Stimulated activated CD8-positive, alpha-beta memory T cell treated with anti-CD3 and anti-CD28 coated beads, Interleukin-15, amount 100 ng/mL, for 24 hours (primary cell): ENCODE results near the gene TAF9B.
A peak's percentile ranks its signal among the peaks of the same experiment; 100 is the strongest.
"Not testable (repeated sequence)": the region's sequence is repeated elsewhere in the genome, so short reads cannot be mapped to it uniquely, and the experiment has no call there.

ENCODE experiments used
- DNase-seq: peaks from one replicate; pipeline ENCODE4 v3.0.0-alpha.2; 2020; ENCODE audit warnings: low read depth

Gene TAF9B, protein sequence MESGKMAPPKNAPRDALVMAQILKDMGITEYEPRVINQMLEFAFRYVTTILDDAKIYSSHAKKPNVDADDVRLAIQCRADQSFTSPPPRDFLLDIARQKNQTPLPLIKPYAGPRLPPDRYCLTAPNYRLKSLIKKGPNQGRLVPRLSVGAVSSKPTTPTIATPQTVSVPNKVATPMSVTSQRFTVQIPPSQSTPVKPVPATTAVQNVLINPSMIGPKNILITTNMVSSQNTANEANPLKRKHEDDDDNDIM

DNA sequence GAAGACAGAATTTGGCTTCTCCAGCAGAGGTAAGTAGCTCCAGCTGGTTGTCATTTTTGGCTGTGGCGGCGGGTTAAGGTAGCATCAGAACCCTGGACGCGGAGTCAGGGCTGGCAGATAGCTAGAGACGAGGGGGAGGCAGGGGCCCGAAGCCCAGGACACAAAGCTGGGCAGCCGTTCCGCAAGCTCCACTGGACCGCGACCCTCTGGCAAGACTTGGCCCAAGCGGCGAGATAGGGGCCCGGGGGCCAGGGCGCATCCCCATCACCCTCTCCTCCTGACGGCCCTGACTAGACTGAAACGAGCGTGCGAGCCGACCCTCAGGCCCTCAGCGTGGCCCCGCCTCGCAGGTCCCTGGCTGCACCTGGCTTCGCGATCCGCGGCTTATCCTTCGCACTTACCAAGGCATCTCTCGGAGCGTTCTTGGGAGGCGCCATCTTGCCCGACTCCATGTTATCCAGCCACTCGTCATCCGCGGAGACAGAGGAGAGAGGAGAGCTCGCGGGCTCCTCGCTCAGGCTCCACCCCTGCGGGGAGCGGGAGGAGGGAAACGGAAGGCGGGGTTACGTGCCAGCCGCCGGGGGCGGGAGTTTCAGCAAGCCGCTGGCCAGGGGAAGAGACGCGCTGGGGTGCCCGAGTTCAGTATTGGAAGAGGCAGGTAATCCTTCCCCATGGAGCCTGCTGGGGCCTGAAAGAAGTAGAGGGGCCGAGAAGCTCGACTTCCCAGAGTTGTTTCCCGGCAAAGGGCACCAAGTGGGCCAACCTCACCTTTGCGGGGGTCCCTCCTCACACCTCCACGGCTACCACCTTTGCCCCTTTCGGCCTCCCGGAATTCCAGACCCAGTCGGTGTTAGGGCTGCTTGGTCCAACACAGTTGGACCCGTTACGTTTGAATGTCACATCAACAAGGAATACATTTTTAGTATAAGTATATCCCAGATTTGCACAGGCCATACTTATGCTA, at the start of gene TAF9B:
Gene TAF9B (minus strand): TSS at position 491 of the 964 bp plus-strand sequence. CDS start 39 bp downstream, at position 452.
- peak; percentile 36 for DNase-seq

DNA sequence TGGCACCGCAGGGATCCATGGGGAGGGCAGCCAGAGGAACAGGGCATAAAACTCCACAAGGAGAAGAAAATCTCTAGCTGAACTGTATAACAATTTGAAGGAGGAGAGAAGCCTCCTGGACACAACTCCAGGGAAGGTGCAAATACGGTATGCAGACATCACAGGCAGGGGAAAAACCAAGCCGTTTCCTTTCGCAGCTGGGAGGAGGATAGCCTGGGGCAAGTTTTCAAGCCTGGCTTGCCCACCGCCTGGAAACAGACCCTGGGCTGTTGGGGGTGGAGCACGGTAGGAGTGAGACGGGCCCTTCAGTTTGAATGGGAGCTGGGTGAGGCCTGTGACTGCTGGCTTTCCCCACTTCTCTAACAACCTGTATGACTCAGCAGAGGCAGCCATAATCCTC, 43.4 kb upstream of the TAF9B start:
- DNase-seq = no peak

DNA sequence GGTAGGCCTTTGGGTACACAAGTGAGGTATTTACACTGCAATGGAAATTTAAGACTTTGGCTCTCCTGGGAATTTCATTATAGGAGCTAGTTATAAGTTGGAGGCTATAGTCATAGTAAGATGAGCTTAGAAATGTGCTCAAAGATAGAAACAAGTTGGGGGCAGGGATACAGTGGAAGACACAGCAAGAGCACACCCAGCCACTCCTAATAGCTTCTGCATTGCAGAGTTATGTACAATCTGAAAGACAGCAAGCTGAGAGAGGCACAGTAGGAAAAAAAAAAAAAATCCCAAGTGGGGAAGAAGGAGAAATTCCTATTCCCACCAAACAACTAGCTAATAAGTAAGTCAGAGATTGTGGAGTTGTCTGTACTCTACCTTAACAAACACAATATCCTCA, 41.9 kb upstream of the TAF9B start:
- DNase-seq = no peak

DNA sequence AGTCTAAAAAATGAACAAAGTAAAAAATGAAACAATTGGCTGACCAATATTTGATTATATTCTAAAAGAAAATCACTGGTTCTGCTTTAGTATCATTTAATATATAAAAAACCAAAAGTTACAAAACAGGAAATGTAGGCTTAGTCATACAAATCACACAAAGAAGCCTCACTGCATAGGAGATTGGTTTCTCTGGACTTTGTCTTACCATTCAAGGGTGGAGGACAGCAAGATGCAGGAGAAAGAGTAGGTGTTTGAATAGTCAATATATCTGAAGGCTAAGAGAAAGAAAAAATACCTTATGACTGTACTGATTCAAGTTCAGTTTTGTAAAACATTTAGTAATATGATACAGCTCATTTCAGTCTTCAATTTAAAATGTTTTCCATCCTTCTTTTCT, 28.6 kb upstream of the TAF9B start:
- DNase-seq = no peak

DNA sequence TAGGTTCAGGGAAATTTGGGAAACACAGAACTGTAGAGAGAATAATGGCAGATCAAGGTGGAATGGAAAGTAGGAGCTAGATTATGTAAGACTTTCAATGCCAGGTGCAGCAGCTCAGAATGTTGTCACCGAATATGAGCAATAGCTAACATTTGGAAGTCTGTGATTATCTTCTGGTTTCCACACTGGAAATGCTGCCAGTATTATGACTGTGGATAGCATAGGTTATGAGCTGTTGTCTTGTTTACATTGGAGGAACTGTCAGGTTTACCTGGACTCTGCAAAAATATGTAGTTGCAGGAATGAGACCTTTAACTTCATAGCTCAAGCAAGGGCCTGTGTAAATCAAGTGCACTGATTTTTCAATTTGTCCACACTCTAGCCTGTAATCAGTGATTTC, 26.0 kb upstream of the TAF9B start:
- DNase-seq = no peak

DNA sequence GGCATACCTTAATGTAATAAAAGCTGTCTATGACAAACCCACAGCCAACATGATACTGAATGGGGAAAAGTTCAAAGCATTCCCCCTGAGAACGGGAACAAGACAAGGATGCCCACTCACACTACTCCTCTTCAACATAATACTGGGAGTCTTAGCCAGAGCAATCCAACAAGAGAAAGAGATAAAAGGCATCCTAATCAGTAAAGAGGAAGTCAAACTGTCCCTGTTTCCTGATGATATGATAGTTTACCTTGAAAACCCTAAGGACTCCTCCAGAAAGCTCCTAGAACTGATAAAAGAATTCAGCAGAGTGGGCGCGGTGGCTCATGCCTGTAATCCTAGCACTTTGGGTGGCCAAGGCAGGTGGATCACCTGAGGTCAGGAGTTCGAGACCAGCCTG, 23.7 kb upstream of the TAF9B start:
- DNase-seq = not testable (repeated sequence)

DNA sequence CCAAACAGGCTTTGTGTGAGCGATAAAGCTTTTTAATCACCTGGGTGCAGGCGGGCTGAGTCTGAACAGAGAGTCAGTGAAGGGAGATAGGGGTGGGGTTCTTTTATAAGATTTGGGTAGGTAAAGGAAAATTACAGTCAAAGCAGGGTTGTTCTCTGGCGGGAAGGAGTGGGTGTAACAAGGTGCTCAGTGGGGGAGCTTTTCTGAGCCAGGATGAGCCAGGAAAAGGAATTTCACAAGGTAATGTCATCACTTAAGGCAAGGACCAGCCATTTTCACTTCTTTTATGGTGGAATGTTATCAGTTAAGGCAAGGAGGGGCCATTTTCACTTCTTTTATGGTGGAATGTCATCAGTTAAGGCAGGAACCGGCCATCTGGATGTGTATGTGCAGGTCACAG, 21.3 kb upstream of the TAF9B start:
- not testable (repeated sequence) for DNase-seq

DNA sequence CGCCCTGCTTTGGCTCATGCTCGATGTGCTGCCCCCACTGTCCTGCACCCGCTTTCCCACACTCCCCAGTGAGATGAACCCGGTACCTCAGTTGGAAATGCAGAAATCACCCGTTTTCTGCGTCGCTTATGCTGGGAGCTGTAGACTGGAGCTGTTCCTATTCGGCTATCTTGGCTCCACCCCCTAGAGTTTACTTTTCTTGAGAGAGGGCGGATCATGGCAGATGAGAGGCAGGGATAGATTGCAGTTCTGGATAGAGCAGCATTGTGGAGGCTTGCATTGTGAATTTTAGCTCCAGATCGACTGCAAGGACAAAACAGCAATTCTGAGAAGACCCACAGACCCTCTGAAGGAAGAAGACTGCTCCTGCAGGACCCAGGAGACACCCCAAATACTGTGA, 18.4 kb upstream of the TAF9B start:
- not testable (repeated sequence) for DNase-seq

DNA sequence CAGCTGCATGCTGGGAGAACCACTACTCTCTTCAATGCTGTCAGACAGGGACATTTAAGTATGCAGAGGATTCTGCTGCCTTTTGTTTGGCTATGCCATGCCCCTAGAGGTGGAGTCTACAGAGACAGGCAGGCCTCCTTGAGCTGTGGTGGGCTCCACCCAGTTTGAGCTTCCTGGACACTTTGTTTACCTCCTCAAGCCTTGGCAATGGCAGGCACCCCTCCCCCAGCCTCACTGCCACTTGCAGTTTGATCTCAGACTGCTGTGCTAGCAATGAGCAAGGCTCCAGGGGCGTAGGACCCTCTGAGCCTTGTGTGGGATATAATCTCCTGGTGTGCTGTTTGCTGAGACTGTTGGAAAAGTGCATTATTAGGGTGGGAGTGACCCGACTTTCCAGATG, 17.9 kb upstream of the TAF9B start:
- DNase-seq = not testable (repeated sequence)

DNA sequence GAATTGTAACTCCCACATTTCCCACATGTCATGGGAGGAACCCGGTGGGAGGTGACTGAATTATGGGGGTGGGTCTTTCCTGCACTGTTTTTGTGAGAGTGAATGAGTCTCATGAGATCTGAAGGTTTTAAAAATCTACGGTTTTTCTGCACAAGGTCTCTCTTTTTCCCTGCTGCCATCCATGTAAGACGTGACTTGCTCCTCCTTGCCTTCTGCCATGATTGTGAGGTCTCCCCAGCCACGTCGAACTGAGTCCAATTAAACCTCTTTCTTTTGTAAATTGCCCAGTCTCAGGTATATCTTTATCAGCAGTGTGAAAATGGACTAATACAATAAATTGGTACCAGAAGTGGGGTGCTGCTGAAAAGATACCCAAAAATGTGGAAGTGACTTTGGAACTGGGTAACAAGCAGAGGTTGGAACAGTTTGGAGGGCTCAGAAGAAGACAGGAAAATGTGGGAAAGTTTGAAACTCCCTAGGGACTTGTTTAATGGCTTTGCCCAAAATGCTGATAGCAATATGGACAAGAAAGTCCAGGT, 7.6 kb upstream of the TAF9B start:
- not testable (repeated sequence) for DNase-seq

DNA sequence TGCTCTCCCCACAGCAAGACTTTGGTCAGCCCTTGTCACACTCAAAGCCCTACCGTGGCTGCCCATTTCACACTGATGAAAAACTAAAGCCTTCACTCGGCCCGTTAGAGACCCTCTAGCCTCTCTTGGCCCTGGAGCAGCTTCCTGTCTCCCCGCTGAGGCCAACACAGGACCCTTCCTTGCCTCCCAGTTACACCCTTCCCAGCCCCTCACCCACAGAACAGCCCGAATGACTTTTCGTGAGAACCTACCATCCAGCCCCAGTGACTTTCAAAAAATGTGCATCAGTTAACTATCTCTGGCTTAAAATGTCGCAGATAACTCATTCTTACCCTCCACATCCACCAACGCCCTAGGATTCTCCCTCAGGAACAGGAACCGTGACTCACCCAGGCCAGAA, 756 bp upstream of the TAF9B start:
- no peak for DNase-seq

DNA sequence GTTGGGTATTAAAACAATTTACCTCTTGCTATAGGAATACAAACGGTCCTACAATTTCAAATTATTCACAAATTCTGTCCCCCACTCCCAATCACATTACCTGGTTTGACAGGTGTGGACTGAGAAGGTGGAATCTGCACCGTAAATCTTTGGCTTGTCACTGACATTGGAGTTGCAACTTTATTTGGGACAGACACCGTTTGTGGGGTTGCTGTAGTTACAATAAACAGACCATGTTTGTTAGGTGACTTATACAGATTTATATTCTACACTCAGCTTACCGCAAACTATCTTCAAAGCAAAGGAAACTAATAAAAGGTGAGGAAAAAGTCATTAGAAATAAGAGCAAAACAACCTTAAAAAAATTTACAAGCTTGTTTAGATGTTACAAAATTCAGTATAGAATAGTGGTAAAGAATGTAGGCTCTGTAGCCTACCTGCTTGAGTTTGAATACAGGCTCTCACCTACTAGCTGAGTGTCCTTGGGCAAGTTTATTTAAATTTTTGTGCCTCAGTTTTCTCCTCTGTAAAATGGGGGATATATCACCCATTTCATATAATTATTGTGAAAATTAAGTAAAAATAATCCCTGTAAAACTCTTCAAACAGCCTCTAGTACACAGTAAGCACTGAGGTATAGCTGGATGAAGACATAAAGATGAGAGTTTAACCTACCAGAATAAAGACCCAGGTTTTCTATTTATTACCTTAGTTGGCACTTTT, 6.1 kb downstream of the TAF9B start:
- DNase-seq = no peak

DNA sequence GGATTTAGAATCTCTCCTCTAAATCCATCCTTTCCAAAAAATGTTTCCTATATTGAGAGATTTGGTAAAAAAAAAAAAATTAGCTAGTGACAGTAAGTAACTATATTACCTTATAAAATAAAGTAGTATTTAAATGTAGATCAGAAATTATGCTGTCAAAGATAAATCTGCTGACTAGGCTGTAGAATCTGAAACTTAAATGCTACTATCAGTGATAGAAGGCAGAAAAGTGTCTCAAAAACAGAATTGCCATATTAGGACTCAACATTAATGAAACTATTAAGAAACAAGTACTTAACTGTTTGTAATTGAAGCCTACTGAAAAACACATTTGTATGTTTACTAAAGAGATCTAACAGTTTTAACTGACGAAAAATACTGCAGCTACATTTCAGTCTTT, 8.3 kb downstream of the TAF9B start:
- no peak for DNase-seq

DNA sequence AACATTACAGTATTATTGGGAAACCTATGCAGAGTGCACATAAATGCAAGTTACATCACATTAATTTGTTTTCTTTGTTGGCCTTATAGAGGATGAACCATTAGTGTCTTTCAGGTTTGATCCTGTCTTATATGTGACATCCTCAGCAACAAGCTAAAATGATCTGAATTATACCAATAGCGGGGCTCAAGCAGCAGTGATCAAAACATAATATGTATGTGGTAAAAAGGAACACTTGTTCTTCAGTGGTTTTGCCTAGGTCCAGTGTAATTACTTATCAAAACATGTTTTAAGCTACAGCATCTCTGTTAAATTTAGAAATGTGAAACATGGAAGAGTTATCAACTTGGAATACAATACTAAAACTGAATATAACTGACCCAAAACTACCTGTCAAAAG, 9.1 kb downstream of the TAF9B start:
- DNase-seq = no peak

DNA sequence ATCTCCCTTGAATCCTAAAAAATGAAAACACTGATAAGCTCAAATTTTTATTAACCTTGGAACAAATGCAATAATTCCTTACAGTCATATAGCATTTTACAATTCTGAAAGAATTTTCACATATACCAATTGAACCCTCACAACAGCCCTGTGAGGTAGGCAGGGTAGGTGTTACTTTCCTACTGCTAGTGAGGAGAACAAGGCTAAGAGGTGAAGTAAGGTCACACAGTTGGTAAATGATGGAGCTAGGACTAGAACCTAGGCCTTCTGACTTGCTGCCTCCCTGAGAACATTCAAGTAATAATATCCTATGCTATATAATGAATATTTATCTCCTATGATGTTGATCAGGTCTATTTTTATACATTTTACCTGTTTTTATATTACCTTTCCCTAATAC, 9.7 kb downstream of the TAF9B start:
- no peak for DNase-seq

DNA sequence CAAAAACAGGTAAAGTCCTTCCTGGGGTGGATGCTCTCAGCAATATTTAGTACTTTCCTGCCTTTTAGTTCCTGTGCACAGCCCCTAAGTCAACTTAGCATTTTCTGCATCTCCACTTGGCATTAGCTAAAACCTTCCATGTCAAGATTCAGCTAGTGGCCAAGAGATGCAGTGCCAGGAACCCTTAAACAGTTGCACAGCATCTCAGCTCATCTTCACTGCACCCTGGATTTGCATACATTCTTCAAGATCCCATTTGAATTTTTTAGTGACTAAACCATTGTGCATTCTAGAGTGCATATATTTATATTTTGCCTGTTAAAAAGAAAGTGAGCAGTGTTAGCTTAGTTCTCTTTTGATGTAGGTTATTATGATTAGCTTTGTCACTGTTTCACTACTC, 13.7 kb downstream of the TAF9B start:
- DNase-seq = not testable (repeated sequence)

DNA sequence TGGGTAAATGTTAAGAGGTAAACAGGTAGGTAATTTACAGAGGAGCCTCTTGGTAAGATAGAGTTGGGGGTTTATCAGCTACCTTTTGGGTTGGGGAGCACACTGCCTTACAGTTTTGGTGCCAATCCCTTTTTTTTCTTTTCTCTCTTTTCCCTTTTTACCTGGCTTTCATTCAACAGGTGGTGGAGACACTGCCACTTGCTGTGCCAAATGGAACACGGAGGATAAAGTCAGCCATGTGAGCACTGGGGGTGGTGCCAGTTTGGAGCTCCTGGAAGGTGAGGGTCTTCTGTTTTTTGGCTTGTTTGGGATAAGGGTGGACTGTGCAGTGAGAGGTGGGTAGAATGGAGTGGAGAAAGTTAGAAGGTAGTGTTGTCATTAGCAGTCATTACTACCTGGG, 14.3 kb downstream of the TAF9B start:
- DNase-seq = no peak

DNA sequence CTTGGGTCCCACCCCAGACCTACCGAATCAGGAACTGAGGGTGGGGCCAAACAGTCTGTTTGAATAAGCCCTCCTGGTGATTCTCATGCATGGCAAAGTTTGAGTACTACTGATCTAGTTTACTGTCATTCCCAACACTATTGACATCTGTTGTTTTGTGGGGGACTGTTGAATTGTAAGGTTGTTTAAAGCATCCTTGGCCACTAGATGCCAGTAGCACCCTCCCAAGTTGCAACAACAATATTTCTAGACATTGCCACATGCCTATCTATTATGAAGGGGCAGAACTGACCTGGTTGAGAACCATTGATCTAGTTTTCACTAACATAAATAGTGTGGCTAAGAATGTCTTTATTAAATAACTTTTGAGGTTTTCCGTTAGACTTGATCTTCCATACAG, 15.1 kb downstream of the TAF9B start:
- no peak for DNase-seq

DNA sequence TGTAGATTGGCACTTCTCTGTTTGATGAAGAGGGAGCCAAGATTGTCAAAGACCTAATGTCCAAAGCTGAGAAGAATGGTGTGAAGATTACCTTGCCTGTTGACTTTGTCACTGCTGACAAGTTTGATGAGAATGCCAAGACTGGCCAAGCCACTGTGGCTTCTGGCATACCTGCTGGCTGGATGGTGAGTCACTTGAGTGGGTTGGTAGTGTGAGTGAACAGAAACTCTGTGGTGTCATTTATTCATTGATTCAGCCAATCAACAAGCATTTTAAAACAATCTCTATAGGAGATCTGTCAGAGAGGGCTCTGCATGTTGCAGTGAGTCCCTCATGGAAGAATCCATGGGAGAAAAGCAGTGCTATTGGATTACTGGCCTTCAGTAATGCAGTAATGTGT, 16.3 kb downstream of the TAF9B start:
- DNase-seq = no peak

DNA sequence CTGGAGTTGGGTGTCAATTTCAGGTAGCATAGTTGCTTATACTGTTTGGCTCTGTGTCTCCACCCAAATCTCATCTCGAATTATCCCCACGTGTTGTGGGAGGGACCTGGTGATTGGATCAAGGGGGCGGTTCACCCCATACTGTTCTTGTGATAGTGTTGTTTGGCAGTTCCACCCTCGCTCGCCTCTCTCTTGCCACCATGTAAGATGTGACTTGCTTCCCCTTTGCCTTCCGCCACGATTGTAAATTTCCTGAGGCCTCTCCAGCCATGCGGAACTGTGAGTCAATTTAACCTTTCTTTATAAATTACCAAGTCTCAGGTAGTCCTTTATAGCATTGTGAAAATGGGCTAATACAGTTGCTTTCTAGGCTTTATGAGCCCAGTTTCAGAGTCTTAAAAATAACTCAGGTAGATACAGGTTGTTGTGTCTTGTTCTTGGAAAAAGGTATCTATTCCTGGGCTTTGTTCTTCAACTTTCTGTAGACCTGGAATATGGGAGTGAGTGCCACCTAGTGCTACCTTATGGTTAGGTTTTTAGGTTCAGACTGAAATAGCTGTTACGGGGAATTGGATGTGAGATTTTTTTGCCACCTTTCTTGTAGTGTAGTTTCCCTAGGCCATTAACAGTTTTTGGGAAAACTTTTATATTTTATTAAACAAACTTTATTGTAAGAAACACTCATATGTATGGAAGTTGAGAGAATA, 19.8 kb downstream of the TAF9B start:
- no peak for DNase-seq

DNA sequence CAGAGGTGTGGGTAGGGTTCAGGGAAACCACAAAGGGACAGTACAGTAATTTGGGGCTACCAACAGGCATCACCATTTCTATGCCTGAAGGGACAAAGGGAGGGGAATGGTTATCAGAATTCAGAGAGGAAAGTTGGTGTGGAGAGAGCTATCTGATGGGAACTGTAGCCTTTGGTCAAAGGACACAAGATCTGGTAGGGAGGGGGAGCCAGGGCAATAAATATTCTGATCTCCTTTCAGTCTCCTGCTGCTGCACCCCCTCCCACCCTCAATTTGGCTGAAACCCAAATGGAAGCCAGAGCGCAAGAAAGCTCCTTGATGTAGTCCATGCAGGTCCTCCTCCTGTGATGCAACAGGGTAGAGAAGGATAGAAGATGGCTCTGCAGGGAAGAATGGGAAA, 20.8 kb downstream of the TAF9B start:
- no peak for DNase-seq

DNA sequence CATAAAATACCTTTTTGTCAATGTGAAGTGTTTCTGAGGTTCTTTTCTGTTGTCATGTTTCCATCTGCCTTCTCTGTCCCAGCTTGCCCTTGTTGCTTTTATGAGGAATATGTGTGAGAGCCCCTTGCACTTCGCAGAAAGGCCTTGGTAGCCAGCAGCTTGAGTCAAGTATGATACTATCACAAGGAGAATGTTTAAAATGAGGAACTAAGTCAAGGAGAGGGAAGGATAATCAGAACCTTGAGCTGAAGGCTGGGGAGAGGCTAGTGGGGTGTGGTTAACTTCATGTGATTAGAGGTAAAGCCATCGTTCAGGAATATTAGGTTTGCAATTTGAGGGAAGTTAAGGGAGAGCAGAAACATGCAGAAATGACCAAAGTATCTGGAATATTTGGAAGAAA, 22.7 kb downstream of the TAF9B start:
- no peak for DNase-seq
